NCI-H748 treated with DMSO at 0.1 percent for 48 hours (cell line): Measurements from ENCODE around the gene GABRB1.

ENCODE experiments used
- DNase-seq: peaks from one replicate; lab custom pipeline; 2025; lab: John Stamatoyannopoulos, UW

GABRB1 gene

DNA sequence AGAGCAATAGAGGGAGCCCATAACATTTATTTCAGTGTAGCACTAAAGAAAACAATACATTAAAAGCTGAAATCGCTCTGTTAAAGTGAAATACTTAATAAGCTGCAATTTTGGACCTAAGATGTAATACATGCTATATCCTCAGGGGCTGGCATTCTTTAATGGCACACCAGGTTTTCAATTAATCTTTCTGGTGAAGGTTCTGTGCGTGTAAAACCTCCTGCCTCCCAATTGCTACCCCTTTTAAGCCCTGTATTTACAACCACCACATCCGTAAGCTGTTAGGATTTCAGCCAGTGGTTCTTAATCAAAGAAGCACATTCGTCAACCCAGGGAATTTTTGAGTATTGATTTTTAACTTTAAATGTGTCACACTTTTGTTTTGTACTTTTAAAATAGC, 439.7 kb downstream of the GABRB1 start:
- no peak for DNase-seq

DNA sequence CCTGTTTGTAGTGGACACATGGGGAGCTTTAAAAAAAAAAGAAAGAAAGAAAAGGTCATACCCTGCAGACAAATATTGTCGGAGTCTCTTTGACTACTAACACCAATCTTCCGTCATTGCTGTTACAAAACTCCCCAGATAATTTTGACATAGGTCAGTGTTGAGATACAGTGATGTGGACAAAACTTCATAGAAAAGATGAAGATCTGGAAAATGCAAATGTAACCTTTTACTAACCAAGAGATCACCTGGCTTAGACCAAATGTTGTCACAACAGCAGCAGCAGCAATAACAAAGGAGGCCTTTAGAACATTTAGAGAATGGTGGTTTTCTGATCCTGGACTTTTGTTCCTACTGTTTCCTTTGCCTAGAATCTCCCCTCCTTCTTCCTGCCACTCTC, 440.2 kb downstream of the GABRB1 start:
- DNase-seq, result no peak

DNA sequence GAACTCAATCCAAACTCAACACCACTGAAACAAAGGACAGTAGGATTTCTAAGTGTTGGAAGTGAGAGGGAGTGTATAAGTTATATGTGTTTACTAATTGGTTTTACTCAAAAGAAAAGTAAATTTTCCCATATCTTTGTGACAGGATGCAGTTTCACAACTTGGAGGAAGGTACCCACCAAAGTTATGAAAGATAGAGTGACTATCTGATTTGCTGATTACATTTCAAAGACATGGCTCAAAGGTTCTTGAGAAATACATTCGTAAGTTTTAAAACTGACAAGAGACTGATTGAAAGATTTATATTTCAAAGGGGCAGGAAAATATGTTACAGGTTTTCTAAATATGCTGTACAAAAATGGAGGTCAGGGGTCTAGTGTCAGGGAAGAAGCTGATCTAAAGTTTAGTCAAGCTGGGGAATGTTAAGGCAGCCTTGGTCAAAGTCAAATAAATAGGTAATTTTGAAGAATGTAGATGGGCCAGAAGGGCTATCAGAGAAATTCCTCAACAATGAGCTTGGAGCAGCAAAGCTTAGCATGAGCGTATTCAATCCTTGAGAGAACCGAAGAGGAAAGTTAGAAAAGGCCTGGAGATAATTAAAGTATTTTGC, 441.9 kb downstream of the GABRB1 start:
- no peak for DNase-seq

DNA sequence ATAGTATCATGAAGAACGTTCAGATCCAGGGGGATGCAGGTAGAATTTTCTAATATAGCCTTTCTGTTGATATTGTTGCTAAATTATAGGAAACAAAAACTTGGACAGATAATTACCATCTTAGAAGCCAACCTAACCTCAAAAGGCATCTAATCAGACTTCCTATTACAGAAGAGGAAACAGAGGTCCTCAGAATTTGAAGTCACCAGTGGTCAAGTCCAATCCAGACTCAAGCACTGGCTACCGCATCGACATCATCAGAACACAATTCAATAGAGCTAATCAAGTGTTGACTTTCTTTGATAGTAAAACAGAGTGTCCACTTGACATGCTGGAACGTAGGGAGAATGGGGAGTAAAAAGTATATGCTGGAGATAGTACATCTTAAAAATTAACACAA, 443.4 kb downstream of the GABRB1 start:
- DNase-seq, result no peak

DNA sequence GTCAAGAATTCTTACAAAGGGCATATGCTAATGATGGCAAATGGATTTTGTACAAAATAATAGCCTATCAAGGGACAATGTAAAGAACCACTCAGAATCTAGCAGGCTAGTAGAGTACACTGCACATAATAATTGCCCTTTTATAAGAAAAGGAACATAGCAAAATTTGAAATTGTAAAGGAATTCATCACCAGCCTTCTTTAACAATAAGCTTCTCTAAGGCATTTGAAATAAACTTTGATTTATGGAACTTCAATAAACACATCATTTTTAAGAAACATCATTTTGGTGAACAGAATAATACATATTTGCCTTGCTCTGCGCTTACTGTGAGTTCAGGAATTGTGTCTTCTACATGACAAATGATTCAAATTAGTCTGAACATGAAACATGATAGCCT, 444.0 kb downstream of the GABRB1 start:
- DNase-seq, result no peak
